HG03108 (cell line): Measurements from ENCODE around the gene SORCS2.

Experiments used
- ATAC-seq: cut with Tn5 transposase; IDR thresholded peaks from one replicate; pipeline ENCODE4 v1.9.1; 2021; ENCODE audit warnings: moderate library complexity; ENCODE audit not compliant: unreplicated experiment

The SORCS2 gene

DNA sequence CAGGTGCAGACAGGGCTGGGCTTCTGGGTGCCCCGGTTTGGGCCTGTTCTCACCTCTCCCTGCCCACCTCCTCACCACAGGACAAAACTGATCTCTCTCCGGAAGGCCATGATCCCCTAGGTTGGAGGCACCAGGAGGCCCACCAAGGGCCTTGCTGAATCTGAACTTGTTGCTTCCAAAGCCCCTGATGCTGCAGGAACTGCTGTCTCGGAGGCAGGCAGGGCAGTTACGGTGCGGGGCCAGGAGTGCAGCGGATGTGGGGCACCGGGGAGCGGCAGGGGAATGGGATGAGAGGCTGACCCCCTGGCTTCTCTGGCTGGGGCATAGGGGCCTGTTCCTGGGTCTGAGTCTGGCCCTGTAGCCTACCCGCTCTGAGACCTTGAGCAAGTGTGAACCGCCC lies 342.8 kb downstream of the SORCS2 start:
- ATAC-seq, result no peak

- no peak for ATAC-seq
Observed at GRCh38 chr4:7535619-7536018, 343.3 kb downstream of the SORCS2 start.

DNA sequence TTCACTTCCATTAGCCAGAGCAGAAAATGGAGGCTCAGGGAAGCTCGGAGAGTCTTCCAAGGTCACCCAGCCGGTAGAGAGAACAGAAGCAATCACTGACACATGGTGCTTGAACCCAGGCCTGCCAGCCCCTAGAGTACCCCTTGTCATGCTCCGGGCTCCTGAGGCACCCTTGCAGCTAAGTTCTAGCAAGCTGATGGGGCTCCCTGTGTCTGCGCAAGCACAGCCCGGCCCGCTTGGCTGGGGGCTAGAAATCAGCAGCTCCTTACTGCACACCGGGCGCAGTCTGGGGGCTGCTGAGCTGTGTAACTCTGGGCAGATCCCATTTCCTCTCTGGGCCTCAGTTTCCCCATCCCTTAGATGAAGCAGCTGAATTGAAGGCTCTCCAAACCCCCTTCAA lies 344.5 kb downstream of the SORCS2 start:
- ATAC-seq, result no peak

DNA sequence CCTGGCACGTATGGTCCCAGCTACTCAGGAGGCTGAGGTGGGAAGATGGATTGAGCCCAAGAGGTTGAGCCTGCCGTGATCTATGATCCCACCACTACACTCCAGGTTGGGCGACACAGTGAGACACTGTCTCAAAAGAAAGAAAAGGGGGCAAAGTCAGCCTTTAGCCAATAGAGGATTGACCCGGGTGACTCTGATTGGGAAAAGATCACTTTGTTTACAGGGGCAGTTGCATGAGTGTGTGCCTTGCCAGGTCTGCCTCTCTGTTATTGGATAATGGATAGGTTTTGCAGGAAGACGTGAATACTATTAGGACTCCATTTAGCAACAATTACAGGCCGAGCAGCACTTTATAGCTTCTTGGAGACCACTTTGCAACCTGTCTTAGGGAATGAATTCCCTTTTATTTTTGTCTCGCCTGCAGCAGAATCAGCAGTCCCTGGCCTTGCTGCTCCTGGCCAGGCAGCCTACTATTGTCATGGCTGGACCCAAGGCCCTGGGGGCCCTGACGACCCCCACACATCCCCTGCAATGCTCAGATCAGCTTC lies 345.6 kb downstream of the SORCS2 start:
- no peak for ATAC-seq

- no peak for ATAC-seq
Observed at GRCh38 chr4:7538518-7538917, 346.2 kb downstream of the SORCS2 start.

DNA sequence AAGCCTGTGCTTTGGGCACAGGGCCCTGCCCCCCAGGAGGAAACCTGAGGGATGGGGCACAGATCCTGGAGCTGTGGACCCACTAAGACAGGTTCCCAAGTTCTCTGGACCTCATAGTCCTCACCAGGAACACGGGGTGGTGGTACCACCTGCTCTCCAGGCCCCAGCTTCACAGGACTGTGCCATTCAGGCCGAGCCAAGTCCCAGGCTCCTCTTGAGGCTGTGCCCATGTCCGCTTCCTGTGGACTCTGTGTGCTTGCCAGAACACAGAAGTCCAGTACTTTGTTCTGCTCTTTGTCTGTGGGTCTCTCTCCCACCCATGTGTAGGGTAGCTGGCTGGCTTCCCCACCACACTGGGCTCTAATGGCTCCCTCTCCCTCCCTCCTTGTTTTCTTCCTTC lies 346.8 kb downstream of the SORCS2 start:
- ATAC-seq, result no peak

- ATAC-seq, result no peak
Observed at GRCh38 chr4:7539659-7540058, 347.3 kb downstream of the SORCS2 start.

- no peak for ATAC-seq
Observed at GRCh38 chr4:7540206-7540605, 347.9 kb downstream of the SORCS2 start.

DNA sequence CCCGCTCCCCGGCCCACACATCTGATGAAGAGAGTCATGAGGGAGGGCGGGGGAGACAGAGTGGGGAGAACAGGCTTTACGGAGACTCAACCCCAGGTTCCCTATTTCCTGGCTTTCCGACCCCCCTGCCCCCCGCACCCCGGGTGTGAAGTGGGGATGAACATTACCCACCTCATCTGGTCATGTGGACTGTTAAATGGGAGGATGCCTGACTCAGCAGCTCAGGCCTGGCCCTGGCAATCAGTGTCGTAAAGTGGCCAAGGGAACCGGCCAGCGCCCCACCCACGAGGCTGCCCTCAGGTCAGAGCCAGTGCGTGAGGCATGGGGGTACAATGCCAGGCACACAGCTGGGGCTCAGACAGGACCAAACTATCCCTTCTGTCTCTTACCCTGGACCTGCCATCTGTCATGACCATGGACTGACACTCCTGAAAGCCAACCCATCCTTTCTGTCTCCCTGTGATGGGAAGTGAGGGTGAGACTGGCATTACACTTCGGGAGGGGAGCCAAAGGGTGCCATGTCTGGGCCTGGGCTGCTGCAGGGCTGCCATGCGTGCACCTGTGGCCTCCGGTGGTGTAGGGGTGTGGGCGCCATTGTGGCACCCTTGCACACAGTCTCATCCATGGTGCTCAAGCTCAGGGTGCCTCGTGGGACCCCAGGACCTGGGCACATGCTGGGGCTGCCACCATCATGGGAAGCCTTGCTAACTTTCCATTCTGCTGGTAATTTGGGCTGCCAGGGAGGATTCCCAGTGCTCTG lies 348.5 kb downstream of the SORCS2 start:
- no peak for ATAC-seq

GRCh38 chr4:7541414-7541810 lies 349.1 kb downstream of the SORCS2 start:
- ATAC-seq, result no peak

DNA sequence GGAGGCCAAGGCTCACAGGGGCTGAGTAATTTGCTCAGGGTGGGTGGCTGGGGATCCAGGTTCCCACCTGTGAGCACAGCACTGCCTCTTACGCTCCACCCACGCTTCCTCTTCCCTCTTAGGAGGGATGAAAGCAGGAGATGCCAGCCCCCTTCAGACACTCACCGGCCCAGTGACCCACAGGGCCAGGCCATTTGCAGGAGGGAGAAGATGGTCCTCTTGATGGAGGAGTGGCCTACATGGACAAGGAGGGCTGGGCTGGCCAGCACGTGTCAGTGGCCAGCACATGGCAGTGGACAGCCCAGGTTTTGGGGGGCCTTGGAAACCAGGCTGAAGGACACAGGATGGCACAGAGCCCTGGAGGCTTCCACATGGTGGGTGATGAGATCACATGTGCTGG lies 350.4 kb downstream of the SORCS2 start:
- ATAC-seq, result no peak

DNA sequence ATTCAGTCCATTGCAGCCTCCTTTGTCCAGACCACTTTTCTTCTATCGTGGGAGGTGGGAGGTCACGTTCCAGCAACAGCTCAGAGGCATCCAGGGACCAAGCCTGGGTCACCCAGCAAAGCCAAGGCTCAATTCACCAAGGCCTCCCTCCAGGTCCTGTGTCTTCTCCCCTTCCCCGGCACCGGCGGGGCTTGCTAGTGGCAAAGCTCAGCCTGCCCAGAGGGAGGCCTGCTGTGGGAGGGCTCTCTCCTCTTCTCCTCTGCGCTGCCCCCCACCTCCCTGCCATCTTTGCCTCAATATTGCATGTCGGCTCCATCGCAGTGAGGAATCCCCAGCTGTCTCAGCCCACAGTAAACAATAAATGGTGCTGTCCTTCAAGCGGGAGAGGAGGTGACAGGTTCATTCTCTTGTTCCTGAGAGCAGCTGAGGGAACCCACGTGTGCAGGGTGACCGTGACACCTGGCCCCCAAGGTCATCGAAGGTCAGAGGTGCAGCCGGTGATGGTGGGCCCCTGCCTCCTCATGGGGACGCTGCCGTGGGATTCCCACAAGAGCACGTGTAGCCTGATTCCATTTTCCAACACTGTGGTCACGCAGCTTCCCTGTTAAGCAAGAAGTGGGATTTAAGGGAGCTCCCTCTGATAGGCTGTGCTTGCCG lies 353.9 kb downstream of the SORCS2 start:
- ATAC-seq, result no peak

DNA sequence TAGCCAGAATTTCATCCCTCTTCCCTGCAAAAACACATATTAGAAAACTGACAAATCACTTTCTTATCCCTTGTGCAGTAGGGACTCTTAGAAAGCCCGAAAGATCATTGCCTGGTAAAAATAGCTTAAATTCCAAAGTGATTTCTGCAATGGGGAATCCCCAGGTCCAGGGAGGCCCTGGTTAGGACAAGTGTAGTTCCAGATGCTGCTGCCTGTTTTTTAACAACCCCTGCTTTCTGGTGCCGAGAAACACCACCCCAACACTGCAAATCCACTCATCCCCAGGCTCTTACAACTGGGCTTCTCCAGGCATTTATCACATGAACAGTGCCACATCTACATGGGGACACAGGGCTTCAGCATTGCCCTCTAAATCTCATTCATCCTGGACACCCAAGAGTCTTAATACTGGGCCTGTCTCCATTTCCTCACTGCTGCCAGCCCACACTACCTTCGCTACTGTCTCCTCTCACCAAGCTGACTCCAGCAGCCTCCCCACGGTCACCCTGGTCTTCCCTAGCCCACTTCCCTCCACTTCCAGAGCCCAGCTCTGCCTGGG lies 354.6 kb downstream of the SORCS2 start:
- ATAC-seq, result no peak

GRCh38 chr4:7547368-7548040 lies 355.2 kb downstream of the SORCS2 start:
- ATAC-seq, result no peak

DNA sequence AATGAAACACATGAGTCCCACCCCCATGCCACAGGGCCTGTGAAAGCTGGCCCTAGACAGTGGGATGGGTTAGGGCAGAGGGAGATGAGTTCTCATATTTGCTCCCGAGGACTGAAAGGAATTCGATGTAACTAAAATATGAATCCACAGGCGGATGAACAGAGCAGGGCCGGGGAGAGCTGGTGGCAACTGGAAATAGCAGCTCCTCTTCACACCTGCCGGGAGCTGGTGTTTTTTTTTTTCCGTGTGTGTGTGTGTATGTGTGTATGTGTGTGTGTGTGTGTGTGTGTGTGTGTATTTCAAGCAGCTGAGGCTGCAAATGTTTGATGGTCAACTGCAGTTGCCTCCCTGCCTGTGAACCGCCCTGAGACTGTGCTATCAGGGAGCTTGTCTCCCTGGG lies 357.5 kb downstream of the SORCS2 start:
- ATAC-seq, result no peak

- no peak for ATAC-seq
Observed at GRCh38 chr4:7552466-7552865, 360.1 kb downstream of the SORCS2 start.

GRCh38 chr4:7553280-7553679 lies 360.9 kb downstream of the SORCS2 start:
- ATAC-seq, result no peak

GRCh38 chr4:7554905-7555304 lies 362.6 kb downstream of the SORCS2 start:
- no peak for ATAC-seq

GRCh38 chr4:7556558-7556957 lies 364.2 kb downstream of the SORCS2 start:
- ATAC-seq, result no peak

DNA sequence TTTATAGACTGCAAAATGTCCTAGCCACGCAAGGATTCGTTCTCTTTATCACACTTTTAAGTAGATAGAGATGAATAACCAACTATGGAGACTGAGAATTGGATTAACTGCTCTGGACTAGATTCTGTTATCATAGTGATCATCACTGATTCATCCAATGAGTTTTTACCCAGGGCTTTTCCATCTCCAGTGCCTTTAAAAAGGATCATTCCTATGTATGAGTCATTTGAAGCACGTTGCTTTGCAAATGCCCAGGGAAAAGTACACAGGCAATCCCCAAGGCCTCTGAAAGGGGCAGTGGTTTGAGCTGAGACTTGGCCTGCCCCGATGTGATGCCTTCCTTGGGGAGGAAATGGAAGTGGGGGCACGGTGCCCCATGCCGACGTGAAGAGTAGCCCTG lies 365.1 kb downstream of the SORCS2 start:
- ATAC-seq, result no peak

GRCh38 chr4:7558436-7558835 lies 366.1 kb downstream of the SORCS2 start:
- ATAC-seq, result no peak

- no peak for ATAC-seq
Observed at GRCh38 chr4:7559316-7559715, 367.0 kb downstream of the SORCS2 start.
